Activated CD4-positive, CD25-positive, alpha-beta regulatory T cell (primary cell): ENCODE measurements around the gene MRAP2.
"Not testable (repeated sequence)": the region's sequence is repeated elsewhere in the genome, so short reads cannot be mapped to it uniquely, and the experiment has no call there.

Experiments used
- DNase-seq, 4 experiments: peaks; one replicate each; lab custom pipeline; 2025; lab: John Stamatoyannopoulos, UW

Gene MRAP2

GRCh38 chr6:84028350-84028749, 5.2 kb upstream of the MRAP2 start:
- DNase-seq, result no peak

- not testable (repeated sequence) for DNase-seq
Observed at GRCh38 chr6:84032000-84032399, 1.6 kb upstream of the MRAP2 start.

GRCh38 chr6:84035484-84035883, 1.9 kb downstream of the MRAP2 start:
- DNase-seq, result no peak

DNA sequence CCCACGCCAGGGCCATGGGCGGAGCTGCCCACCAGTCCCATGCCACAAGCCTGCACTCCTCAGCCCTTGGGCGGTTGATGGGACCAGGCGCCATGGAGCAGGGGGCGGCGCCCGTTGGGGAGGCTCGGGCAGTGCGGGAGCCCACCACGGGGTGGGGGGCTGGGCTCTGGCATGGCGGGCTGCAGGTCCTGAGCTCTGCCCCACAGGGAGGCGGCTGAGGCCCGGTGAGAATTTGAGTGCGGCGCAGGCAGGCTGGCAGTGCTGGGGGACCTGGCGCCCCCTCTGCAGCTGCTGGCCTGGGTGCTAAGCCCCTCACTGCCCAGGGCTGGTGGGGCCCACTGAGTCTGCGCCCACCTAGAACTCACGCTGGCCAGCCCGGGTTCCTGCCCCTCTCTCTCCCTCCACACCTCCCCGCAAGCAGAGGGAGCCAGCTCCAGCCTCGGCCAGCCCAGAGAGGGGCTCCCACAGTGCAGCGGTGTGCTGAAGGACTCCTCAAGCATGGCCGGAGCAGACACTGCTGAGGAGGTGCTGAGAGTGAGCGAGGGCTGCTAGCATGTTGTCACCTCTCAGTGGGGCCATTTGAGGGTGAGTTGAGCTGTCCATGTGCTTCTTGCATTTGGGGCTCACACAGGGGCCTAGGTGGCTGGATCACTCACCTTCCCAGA, 4.0 kb downstream of the MRAP2 start:
- DNase-seq, result no peak

GRCh38 chr6:84042603-84043002, 9.0 kb downstream of the MRAP2 start:
- no peak for DNase-seq

DNA sequence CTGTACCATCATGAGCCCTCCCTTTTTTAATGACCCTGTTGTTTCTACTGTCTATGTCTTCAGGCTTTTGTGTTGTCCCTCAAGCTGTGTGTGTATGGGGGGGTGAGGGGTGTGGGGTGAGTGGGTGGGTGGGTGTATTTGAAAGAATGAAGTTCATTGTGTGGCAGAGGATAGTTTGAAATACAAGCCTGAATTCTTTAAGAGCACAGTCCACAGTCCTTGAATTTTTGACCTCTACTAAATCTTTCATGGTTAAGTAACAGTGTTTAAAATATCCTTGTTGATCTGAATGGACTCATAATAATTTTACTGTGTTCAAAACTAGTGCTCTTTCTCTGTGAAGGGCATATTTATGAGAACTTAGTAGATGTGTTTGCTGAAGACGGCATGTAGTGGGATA, 10.0 kb downstream of the MRAP2 start:
- no peak for DNase-seq

- no peak for DNase-seq
Observed at GRCh38 chr6:84046755-84047154, 13.2 kb downstream of the MRAP2 start.

GRCh38 chr6:84048588-84048987, 15.0 kb downstream of the MRAP2 start:
- no peak for DNase-seq

DNA sequence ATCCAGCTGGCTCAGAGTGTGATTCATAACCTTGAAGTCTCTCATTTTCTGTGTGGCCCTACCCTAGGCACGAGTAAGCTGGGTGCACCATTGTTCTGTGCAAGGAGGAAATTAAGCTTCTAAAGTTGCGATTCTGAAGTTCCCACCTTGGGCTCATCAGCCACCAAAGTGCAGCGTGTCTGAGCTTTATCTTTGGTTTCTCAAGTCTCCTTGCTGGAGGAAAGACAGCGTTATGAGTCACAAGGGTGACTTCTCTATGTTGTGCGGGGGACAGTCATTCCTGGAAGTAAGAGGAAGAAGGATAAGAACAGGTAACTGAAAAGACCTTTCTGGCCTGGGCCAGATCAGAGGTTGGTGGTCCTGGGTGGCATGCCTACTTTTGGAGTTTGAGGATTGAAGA, 16.8 kb downstream of the MRAP2 start:
- DNase-seq, result no peak

DNA sequence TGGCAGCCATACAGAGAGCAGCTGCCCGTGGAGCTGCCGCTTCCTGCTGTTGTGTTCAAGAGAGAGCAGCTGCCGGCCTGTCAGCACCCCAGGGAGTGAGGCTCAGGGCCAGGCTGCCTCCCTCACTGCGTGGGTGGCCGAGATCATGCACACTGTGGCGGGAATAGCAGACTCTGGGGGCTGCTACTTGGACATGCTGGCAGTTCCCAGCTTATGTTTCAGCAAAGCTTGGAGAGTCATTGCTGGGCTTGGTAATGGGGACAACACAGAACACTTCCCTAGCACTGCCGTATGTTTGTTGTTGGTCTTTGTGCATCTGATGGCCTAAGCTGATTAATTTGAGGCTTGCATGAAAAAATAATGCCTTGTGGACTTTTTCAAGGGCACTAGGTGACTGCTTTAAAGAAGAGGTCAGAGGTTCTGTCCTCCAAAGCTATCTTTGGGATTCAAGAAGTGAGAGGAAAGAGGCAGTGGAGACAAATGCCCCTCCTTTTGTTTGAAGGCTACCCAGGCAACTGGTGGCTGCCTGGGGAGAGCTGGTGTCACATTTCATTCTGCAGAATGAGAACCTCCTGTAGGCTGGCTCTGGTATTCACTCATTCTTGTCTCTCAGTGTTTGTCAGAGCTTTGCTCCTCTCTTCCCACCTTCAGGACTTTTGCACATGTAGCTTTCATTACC, 18.8 kb downstream of the MRAP2 start:
- DNase-seq, result no peak

GRCh38 chr6:84052883-84053241, 19.3 kb downstream of the MRAP2 start:
- DNase-seq, result no peak

- no peak for DNase-seq
Observed at GRCh38 chr6:84055647-84056046, 22.1 kb downstream of the MRAP2 start.

GRCh38 chr6:84057908-84058307, 24.3 kb downstream of the MRAP2 start:
- DNase-seq, result no peak

- no peak for DNase-seq
Observed at GRCh38 chr6:84059082-84059481, 25.5 kb downstream of the MRAP2 start.

DNA sequence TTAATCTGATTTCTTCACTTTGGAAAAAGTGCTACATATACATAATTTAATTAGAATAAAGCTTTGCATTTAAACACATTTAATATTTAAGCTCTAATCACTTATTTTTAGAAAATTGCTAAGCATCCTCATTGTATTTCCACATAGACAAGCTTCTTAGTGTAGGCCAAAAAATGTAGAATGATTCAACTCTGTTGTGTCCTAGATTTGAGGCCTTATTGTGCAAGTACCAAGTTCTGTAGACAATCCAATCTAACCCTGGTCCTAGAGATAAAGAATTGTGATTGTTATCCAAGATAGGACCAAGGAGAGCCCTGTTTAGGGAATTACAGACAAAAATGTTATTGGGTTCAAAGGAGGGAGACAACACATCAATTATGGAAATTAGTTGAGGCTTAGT, 27.6 kb downstream of the MRAP2 start:
- no peak for DNase-seq

GRCh38 chr6:84061613-84062398, 28.2 kb downstream of the MRAP2 start:
- no peak for DNase-seq

DNA sequence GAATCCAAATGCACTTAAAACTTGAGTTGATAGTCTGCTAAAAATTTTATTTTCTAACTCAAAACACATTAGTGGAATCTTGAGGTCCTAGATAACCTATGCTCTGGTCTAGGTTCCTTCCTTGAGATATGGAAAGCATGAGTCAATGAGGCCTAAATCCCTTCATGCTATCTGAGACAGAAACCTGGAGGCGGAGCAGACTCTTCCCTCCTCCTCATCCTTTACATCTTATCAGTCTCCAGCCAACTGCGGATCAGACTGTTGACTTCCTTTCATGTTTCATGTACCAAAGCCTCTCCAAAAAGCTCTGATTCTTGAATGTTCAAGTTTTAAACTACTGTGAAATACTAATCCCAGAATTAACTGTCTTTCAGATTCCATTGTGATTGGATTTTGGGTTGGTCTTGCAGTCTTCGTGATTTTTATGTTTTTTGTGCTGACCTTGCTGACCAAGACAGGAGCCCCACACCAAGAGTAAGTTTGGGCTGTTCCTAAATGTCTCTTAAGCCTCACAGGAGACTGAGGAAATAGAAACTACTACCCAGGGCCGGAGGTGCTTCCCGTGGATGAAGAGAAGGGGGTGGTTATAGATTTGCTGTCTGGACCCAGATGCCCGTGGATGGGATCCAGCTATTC, 29.1 kb downstream of the MRAP2 start:
- no peak for DNase-seq

DNA sequence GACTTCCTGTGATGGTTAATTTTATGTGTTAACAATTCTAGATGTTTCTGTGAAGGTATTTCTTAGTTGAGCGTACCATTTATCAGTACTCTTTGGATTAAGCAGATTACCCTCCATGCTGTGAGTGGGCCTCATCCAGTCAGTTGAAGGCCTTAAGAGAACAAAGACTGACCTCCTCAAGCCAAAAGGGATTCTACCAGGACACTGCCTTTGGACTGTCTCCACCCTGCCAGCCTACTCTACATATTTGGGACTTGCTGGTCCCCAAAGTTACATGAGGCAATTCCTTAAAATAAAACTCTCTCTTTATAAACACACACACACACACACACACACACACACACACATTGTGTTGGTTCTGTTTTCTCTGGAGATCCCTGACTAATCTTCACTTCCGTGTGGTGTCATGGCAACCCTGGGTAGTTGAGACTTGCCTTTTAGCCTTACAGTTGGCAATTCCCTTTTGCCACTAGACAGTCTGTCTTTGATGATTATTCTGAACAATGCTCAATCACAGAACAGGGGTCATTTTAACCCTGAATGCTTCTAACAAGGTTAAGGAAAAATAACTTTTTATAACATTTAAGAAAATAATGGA, 32.2 kb downstream of the MRAP2 start:
- no peak for DNase-seq

GRCh38 chr6:84066536-84066935, 33.0 kb downstream of the MRAP2 start:
- DNase-seq, result no peak

DNA sequence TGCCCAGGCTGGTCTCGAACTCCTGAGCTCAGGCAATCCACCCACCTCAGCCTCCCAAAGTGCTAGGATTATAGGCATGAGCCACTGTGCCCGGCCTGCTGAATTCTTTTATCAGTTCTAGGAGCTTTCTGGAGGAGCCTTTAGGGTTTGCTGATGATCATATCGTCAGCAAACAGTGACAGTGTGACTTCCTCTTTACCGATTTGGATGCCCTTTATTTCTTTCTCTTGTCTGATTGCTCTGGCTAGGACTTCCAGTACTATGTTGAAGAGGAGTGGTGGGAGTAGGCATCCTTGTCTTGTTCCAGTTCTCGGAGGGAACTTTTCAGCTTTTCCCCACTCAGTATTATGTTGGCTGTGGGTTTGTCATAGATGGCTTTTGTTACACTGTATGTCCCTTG, 35.3 kb downstream of the MRAP2 start:
- not testable (repeated sequence) for DNase-seq

- no peak for DNase-seq
Observed at GRCh38 chr6:84072442-84072997, 38.9 kb downstream of the MRAP2 start.
